ENCODE data around the gene UNC79.
"Not testable (repeated sequence)": the region's sequence is repeated elsewhere in the genome, so short reads cannot be mapped to it uniquely, and the experiment has no call there.

UNC79 gene

GRCh38 chr14:93430315-93431035, at the start of gene UNC79:
Gene UNC79, plus strand, starts transcription at chr14:93430939. Its CDS starts 91 bp downstream, at chr14:93431030.
- ATAC-seq = peak; percentile 49; the same call in 1 of the 3 replicates
- TF ChIP-seq TOX (CRISPR knock-in tag; IDR thresholded peaks at IDR 0.05; ENCODE audit: borderline replicate concordance) = no peak
- TF ChIP-seq CSDC2 (CRISPR knock-in tag; IDR thresholded peaks at IDR 0.05) = no peak
- TF ChIP-seq BACH2 (CRISPR knock-in tag; IDR thresholded peaks at IDR 0.05; ENCODE audit: borderline replicate concordance) = no peak
- TF ChIP-seq ZFP30 (CRISPR knock-in tag; IDR thresholded peaks at IDR 0.05) = no peak
- TF ChIP-seq ZNF70 (CRISPR knock-in tag; IDR thresholded peaks at IDR 0.05) = no peak
- TF ChIP-seq ISL1 (CRISPR knock-in tag; IDR thresholded peaks at IDR 0.05) = no peak
- no peak for TF ChIP-seq TCF4 (CRISPR knock-in tag; IDR thresholded peaks at IDR 0.05; ENCODE audit: borderline replicate concordance)
- TF ChIP-seq SNAI2 (CRISPR knock-in tag; IDR thresholded peaks at IDR 0.05) = no peak

GRCh38 chr14:93381644-93382043, 49.1 kb upstream of the UNC79 start:
- TF ChIP-seq ISL1 (CRISPR knock-in tag; IDR thresholded peaks at IDR 0.05) (no peak), ZFP30 (CRISPR knock-in tag; IDR thresholded peaks at IDR 0.05) (no peak), ZNF8 (CRISPR knock-in tag; IDR thresholded peaks at IDR 0.05) (no peak), TOX (CRISPR knock-in tag; IDR thresholded peaks at IDR 0.05; ENCODE audit: borderline replicate concordance) (no peak), ZC3H10 (CRISPR knock-in tag; IDR thresholded peaks at IDR 0.05) (no peak), ESRRG (CRISPR knock-in tag; IDR thresholded peaks at IDR 0.05) (no peak), RARB (CRISPR knock-in tag; IDR thresholded peaks at IDR 0.05) (no peak), CSRNP3 (CRISPR knock-in tag; IDR thresholded peaks at IDR 0.05) (no peak), TCF4 (CRISPR knock-in tag; IDR thresholded peaks at IDR 0.05; ENCODE audit: borderline replicate concordance) (no peak), ZFP3 (CRISPR knock-in tag; IDR thresholded peaks at IDR 0.05) (no peak), ZNF70 (CRISPR knock-in tag; IDR thresholded peaks at IDR 0.05) (no peak)
- ATAC-seq = no peak

GRCh38 chr14:93384256-93384655, 46.5 kb upstream of the UNC79 start:
- ATAC-seq = not testable (repeated sequence)

- ATAC-seq = no peak
- TF ChIP-seq ZC3H10 (CRISPR knock-in tag; IDR thresholded peaks at IDR 0.05) = no peak
- no peak for TF ChIP-seq PATZ1 (CRISPR knock-in tag; IDR thresholded peaks at IDR 0.05; ENCODE audit: borderline replicate concordance)
- TF ChIP-seq GLIS3 (CRISPR knock-in tag; IDR thresholded peaks at IDR 0.05) = no peak
- TF ChIP-seq ZFP30 (CRISPR knock-in tag; IDR thresholded peaks at IDR 0.05) = no peak
- TF ChIP-seq BACH2 (CRISPR knock-in tag; IDR thresholded peaks at IDR 0.05; ENCODE audit: borderline replicate concordance) = no peak
- TF ChIP-seq RARB (CRISPR knock-in tag; IDR thresholded peaks at IDR 0.05) = no peak
- TF ChIP-seq TSHZ2 (CRISPR knock-in tag; IDR thresholded peaks at IDR 0.05) = no peak
- TF ChIP-seq ZFP3 (CRISPR knock-in tag; IDR thresholded peaks at IDR 0.05) = no peak
- no peak for TF ChIP-seq CSRNP3 (CRISPR knock-in tag; IDR thresholded peaks at IDR 0.05)
- no peak for TF ChIP-seq OSR1 (CRISPR knock-in tag; IDR thresholded peaks at IDR 0.05)
- TF ChIP-seq ZNF70 (CRISPR knock-in tag; IDR thresholded peaks at IDR 0.05) = no peak
- no peak for TF ChIP-seq PPARA (CRISPR knock-in tag; IDR thresholded peaks at IDR 0.05; ENCODE audit: borderline replicate concordance)
- TF ChIP-seq POU6F1 (CRISPR knock-in tag; IDR thresholded peaks at IDR 0.05; ENCODE audit: borderline replicate concordance, low read depth) = no peak
- no peak for TF ChIP-seq SNAI2 (CRISPR knock-in tag; IDR thresholded peaks at IDR 0.05)
Measured at GRCh38 chr14:93395231-93395630, 35.5 kb upstream of the UNC79 start.
